Lung (tissue), 12 donors: ENCODE results near the gene AOAH. TPM values are rescaled to one million over a fixed set of nuclear protein-coding genes. Genes with fewer than 3 reads are reported as not detected.

Source experiments
- ATAC-seq: fragments of 200-7000 bp; cut with Tn5 transposase; one replicate; pipeline ENCODE4 v1.9.1; 2020; ENCODE audit warnings: moderate number of reproducible peaks; ENCODE audit not compliant: insufficient read depth, low FRiP score
- DNase-seq, 3 donors: peaks; one replicate each; pipeline ENCODE4 v3.0.0-alpha.2; 2013 to 2017
- H3K27ac ChIP-seq, 2 donors: one replicate each; pipeline ENCODE4 v1.5.1; 2013; ENCODE audit warnings: mild to moderate bottlenecking in 2 of 2, moderate library complexity in 2 of 2, control low read depth in 1 of 2, inconsistent platforms in 1 of 2, low read depth in 1 of 2, low read length in 1 of 2
- H3K27me3 ChIP-seq, 3 donors: one replicate each; pipeline ENCODE4 v1.5.1; 2013; ENCODE audit warnings: low read length in 2 of 3; ENCODE audit not compliant: control insufficient read depth in 3 of 3, insufficient read depth in 3 of 3
- H3K36me3 ChIP-seq, 4 donors: one replicate each; pipeline ENCODE4 v1.5.1; 2013; ENCODE audit warnings: low read length in 4 of 4, mild to moderate bottlenecking in 1 of 4, moderate library complexity in 1 of 4; ENCODE audit not compliant: control insufficient read depth in 4 of 4, insufficient read depth in 4 of 4
- H3K4me1 ChIP-seq, 5 donors: one replicate each; pipeline ENCODE4 v1.5.1; 2013; ENCODE audit warnings: low read length in 5 of 5, mild to moderate bottlenecking in 2 of 5, moderate library complexity in 1 of 5; ENCODE audit not compliant: control insufficient read depth in 5 of 5, insufficient read depth in 5 of 5
- H3K4me3 ChIP-seq: one replicate; pipeline ENCODE4 v1.5.1; 2013; ENCODE audit warnings: mild to moderate bottlenecking, control low read depth, moderate library complexity
- H3K9ac ChIP-seq, 2 donors: one replicate each; pipeline ENCODE4 v1.5.1; 2013; ENCODE audit warnings: low read length in 2 of 2, control low read depth in 1 of 2; ENCODE audit not compliant: insufficient read depth in 1 of 2
- H3K9me3 ChIP-seq, 4 donors: one replicate each; pipeline ENCODE4 v1.5.1; 2013; ENCODE audit warnings: low read length in 3 of 4, mild to moderate bottlenecking in 1 of 4, moderate library complexity in 1 of 4; ENCODE audit not compliant: control insufficient read depth in 4 of 4, insufficient read depth in 3 of 4
- WGBS, 2 donors: extraction: QIAGEN DNeasy Blood & Tissue Kit; methylation state at CpG; one replicate each; pipeline ENCODE4 v1.1.7; 2013; 5-methylcytosine and 5-hydroxymethylcytosine counted together
- polyA plus RNA-seq, 2 donors: library from polyadenylated mRNA; stranded (reverse); fragments of 200-250 nt; gene quantifications; one replicate each; pipeline ENCODE4 v1.2.1, GENCODE V29; 2013
- total RNA-seq, 2 donors: library from RNA; depleted of rRNA in 1 of 2; stranded (reverse); fragments of >200 nt in 1 of 2; gene quantifications; one replicate each; pipeline ENCODE4 v1.2.1, GENCODE V29; 2014 to 2021
- TF ChIP-seq, protein P1 (sequence below): IDR thresholded peaks from 2 replicates; pipeline ENCODE4 v1.5.1; 2012; ENCODE audit warnings: mild to moderate bottlenecking; ENCODE audit errors: control extremely low read depth, extremely low read depth
- donor health status: control.
- donor health status: control.
- donor health status: Bipolar disorder and iron deficiency.
- donor health status: healthy.
- donor health status: DM: yes; HTN: yes; CAD: no.

AOAH gene
- total and polyA plus RNA-seq, 4 donors, result 4.7 to 36.4 (median 29.0) TPM

DNA sequence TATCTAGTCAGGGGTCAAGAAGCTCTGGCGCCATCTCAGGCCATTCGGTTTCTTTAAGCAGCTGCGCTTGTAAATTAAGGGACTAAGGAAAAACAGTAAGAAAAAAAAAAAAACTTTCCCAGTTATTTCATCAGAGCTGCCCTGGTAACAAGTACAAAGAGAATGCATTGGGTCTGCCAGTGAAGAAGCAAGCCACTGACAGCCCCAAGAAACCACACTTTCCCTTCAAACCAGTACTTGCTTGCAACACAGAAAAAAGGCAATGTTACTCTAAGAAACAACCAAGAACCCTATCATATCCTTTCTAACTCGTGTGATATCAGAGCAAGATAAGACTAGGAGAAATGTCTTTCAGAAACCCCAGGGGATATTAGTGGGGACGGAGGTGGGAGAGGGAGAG lies 40.6 kb upstream of the AOAH start:
- no peak overlapping the region for H3K27ac ChIP-seq
- no peaks in the 10 kb centered on the region for H3K4me1 ChIP-seq
- DNase-seq (no peak), ATAC-seq (no peak)
- WGBS, 2 donors, result 56 to 82% methylated on average over 5 of the region's 5 CpGs
- H3K9ac ChIP-seq, result no peak overlapping the region
- no peaks in the 10 kb centered on the region for H3K9me3 ChIP-seq
- TF ChIP-seq, protein P1, sequence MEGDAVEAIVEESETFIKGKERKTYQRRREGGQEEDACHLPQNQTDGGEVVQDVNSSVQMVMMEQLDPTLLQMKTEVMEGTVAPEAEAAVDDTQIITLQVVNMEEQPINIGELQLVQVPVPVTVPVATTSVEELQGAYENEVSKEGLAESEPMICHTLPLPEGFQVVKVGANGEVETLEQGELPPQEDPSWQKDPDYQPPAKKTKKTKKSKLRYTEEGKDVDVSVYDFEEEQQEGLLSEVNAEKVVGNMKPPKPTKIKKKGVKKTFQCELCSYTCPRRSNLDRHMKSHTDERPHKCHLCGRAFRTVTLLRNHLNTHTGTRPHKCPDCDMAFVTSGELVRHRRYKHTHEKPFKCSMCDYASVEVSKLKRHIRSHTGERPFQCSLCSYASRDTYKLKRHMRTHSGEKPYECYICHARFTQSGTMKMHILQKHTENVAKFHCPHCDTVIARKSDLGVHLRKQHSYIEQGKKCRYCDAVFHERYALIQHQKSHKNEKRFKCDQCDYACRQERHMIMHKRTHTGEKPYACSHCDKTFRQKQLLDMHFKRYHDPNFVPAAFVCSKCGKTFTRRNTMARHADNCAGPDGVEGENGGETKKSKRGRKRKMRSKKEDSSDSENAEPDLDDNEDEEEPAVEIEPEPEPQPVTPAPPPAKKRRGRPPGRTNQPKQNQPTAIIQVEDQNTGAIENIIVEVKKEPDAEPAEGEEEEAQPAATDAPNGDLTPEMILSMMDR, result no peak
- H3K4me3 ChIP-seq, result no peak overlapping the region
- H3K27me3 ChIP-seq, result no peaks in the 10 kb centered on the region
- H3K36me3 ChIP-seq, result no peaks in the 10 kb centered on the region

DNA sequence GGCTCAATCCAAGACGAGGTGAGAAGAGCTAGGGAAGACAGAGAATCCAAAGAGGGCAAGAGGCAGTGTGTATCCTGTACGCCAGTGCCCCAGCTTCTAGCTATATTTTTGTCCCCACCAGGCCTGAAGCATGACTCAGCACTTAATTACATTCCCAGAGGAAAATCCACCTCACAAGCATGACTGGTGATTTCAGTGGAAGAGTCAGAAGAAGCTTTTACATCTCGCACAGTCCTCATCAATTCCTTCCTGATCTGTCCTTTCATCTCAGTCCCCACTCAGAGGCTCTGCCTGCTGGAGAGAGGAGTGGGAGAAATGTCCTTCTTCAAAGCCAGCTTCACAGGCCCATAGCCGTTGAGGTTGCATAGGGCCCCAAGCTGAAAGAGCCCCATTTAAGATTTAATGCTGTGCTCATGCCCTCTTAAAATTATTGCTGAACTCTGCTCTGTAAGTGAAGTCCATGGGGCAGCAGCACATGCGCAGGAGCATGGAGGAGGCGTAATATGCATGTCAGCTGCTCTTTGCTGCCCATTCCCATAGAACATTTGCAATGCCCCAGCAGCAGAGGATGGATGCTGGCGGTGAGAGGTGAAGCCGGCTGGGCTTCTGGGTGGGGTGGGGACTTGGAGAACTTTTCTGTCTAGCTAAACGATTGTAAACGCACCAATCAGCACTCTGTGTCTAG lies 39.0 kb upstream of the AOAH start:
- DNase-seq, result no peak
- 93 to 97% methylated on average over 10 of the region's 10 CpGs for WGBS, 2 donors
- TF ChIP-seq, protein P1, result no peak

DNA sequence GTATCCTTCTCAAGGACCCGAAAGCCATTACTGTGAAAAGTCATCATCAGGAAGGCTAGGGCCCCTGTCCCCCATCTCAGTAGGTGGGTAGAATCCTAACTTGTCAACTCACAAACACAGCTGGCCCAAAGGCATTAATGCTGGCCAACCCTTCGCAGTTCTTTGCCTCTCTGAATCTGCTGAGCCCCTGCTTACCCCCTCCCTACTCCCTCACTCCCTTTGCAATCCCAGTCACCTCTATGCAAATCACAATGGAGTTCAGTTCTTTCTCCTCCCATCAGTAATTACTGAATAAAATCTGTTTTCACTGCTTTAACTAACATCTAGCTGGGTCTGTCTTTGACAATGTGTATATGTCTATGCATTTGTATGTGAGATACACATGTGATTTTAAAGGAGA lies 38.1 kb upstream of the AOAH start:
- DNase-seq, result no peak
- H3K36me3 ChIP-seq, result no peaks in the 10 kb centered on the region
- no peak overlapping the region for H3K9ac ChIP-seq
- 93 to 97% methylated on average over 2 of the region's 2 CpGs for WGBS, 2 donors
- no peaks in the 10 kb centered on the region for H3K27me3 ChIP-seq
- H3K27ac ChIP-seq, result no peak overlapping the region
- H3K9me3 ChIP-seq, result no peaks in the 10 kb centered on the region
- TF ChIP-seq, protein P1, result no peak
- ATAC-seq, result no peak
- H3K4me1 ChIP-seq, result no peaks in the 10 kb centered on the region
- H3K4me3 ChIP-seq, result no peak overlapping the region

More for the DNA sequence above, 39.0 kb upstream of the AOAH start:
- no peak for ATAC-seq
- Histone ChIP-seq H3K27me3 (no peaks in the 10 kb centered on the region), H3K4me3 (no peak overlapping the region), H3K36me3 (no peaks in the 10 kb centered on the region), H3K4me1 (no peaks in the 10 kb centered on the region), H3K9me3 (no peaks in the 10 kb centered on the region), H3K9ac (no peak overlapping the region), H3K27ac (no peak overlapping the region)

DNA sequence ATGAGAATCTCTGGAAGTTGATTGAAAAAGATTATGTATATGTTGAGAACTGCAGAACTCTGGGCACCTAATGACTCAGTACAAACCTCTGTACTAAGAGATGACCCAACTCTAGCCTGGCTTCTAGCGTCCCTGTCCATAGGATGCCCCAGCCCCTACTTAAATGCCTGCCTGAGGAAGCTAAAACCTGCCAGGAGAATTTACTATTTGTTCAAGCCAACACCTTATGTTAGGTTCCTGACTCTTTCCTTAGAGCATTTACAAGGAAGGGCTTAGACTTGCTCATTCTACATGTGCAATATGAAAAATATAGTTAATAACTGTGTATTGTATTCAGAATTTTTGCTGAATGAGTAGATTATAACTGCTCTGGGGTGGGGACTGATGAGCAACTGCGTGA lies 37.5 kb upstream of the AOAH start:
- H3K27ac ChIP-seq, result no peak overlapping the region
- no peaks in the 10 kb centered on the region for H3K9me3 ChIP-seq
- no peak overlapping the region for H3K4me3 ChIP-seq
- no peak overlapping the region for H3K9ac ChIP-seq
- TF ChIP-seq, protein P1, result no peak
- no peaks in the 10 kb centered on the region for H3K36me3 ChIP-seq
- H3K27me3 ChIP-seq, result no peaks in the 10 kb centered on the region
- ATAC-seq, result no peak
- 92 to 96% methylated on average over 2 of the region's 2 CpGs for WGBS, 2 donors
- H3K4me1 ChIP-seq, result no peaks in the 10 kb centered on the region
- no peak for DNase-seq
